Stromal cell of bone marrow (primary cell): ENCODE data around the gene CAB39L.
"Not testable (repeated sequence)": the region's sequence is repeated elsewhere in the genome, so short reads cannot be mapped to it uniquely, and the experiment has no call there.

ENCODE experiments used
- DNase-seq: peaks from one replicate; pipeline ENCODE4 v3.0.0-alpha.2; 2012; ENCODE audit warnings: low read depth

CAB39L gene

GRCh38 chr13:49310251-49310650 lies 133.6 kb downstream of the CAB39L start:
- no peak for DNase-seq

- DNase-seq = no peak
Measured at GRCh38 chr13:49308921-49309408, 134.9 kb downstream of the CAB39L start.

DNA sequence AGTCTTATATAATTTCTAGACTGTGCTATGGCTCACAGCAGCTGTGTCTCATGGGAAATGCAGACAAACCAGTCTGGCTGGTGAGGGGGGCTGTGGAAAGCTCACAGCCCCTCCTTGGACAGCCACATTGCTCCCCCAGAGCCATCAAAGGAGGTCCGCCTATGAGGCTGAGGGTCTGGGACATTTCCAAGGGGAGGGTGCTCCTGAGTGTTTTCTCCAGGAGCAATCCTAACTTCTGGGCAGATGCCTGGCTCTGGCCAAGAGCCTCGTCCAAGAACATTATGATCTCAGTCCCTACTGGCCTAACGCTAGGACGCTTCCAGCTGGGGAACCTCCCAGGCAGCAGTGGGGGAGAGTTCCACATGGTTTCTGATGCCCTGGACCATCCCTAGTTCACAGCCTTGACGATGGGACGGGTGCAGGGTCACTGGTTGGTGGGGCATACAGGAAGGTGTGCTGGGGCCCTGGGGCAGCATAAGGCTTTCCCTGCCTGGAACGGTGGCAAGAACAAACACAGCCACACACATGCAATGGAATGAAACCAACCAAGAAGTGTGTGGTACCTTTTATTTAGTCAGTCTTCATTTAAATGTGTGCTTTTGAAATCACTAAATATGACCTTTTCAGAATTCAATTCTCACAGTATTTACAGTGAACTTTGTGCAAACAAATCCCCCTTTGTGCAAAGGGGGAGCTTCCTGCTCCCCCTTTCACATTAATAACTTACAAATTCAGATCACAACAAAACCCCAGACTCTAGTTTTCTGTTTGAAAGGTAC lies 135.6 kb downstream of the CAB39L start:
- DNase-seq = peak; percentile 75

DNA sequence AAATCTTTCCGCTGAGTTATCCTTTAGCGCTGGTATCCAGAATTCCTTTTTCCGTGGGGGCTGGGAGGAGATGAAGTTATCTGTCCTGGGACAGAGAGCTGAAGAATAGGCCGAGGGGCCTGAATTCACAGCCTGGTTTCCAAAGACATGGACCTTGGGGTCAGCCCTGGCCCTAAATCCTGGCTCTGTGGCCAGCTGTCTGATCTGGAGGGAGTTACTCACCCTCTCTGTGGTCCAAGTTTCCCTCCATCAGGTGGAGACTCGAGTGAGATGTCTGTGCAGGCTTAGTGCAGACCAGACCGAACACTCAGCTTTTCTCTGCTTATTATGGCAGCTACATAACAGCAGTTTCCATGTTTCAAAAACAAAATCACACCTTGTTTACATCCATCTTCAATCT lies 136.5 kb downstream of the CAB39L start:
- DNase-seq = no peak

DNA sequence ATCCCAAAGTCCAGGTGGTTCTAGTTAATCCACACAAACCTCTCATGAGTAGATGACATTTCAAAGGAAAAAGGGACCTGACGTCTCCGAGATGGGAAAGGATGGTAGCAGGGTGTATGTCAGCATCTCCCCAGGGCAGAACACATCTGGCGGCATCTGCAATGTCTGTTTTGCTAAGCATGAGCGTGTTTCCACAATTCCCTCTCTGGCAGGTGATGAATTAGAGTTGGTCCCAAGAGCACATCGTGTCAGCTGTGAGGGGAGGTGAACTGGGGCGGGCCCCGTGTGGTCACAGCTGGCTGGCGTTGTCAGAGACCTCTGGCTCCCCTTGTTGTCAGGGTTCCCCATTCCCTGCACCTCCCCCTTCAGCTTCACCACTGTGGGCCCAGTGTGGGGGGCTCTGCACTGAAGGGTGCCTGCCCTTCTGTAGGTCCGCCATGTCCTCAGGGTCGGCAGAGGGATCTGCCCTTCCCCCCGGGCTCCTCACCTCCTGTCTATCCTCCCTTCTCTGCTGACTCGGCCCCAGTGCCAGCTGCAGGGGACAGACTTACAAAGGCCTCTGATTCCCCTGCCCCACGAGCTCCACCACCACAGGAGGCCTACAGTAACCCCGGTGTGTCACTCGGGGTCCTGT lies 138.0 kb downstream of the CAB39L start:
- DNase-seq = no peak

- no peak for DNase-seq
Measured at GRCh38 chr13:49304763-49305700, 138.8 kb downstream of the CAB39L start.

DNA sequence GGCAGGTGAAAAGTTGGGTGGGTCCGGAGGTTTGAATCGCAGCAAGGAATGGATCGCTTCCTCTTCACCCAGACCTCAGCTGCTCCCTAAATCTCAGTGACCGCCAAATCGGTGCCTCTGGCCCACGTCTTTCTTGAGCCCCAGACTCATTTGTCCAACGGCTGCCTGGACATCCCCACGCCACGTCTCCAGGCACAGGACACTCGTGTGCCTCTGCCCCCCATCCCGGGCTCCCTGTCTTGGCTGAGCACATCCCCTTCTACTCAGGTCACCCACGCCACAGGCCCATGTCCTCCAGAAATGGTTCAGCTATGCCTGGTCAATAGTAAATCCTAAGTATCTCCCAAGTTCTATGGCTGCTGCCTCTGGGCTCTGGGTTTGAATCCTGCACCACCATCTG lies 139.5 kb downstream of the CAB39L start:
- DNase-seq = no peak

- no peak for DNase-seq
Measured at GRCh38 chr13:49303533-49304252, 140.2 kb downstream of the CAB39L start.

DNA sequence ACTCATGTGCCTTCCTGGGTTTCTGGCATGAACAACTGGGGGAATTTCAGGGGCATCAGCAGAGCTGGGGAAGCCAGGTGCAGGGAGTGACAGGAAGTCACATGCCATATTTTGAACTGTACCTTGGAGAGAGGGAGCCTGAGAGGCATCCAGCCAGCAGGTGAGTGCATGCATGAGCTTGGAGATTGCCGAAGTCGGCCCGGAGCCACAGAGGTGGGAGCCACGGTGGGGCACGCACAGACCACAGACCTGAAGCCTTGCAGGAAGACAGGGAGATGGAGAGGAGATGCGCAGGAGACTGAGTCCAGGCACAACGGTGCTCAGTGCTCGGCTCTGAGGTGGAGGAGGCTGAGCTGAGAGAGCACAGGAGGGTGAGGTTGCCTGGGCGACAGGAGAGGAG lies 141.0 kb downstream of the CAB39L start:
- DNase-seq = no peak

- no peak for DNase-seq
Measured at GRCh38 chr13:49302222-49302621, 141.6 kb downstream of the CAB39L start.

- DNase-seq = no peak
Measured at GRCh38 chr13:49300739-49301589, 142.9 kb downstream of the CAB39L start.

DNA sequence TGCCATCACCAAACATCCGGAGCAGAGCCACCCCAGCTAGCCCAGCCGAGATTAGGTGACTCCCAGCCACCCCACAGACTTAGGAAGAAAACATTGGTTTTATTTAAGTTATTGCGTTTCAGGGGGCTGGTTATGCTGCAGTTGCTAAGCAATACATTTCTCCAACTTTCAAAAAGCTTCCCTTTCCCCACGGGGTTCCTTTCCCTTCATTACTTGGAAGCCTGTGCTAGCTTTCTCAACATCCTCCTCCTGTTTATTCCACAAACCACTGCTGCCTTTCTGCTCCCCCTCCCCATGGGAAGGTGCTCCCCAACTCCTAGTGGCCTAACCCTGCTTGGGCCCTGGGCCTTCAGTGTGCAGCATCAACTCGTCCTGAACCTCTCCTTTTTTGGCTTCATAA lies 143.6 kb downstream of the CAB39L start:
- no peak for DNase-seq

DNA sequence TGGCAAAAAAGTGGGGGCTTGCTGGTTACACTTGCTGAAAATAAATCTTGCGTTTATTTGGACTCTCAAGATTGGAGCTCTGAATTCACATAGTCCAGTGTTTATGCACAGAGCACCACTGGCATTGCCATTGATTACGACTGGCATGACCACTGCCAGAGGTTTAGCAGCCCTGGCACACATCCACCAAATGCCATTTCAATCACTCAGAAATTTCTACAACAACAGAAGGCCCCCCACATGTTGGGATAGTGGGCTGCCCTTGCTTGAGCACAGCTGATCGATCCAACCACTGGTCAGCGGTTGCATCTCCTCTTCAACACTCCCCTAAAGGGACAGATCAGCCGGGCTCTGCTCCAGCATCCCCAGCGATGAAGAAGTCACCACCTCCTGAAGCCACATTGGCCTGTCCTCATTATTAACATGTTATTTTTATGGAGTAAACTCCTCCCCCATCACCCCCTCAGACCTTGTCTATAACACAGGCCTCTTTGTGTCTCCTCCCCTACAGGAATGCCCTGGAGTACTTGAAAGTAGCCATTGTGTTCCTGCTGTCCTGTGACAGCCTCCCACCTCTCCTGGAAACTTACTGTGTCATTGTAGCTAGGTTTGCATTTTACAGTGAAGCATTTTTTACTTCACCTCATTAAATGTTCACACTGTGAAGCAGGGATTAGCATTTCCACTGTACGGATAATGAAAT lies 144.8 kb downstream of the CAB39L start:
- DNase-seq = no peak

DNA sequence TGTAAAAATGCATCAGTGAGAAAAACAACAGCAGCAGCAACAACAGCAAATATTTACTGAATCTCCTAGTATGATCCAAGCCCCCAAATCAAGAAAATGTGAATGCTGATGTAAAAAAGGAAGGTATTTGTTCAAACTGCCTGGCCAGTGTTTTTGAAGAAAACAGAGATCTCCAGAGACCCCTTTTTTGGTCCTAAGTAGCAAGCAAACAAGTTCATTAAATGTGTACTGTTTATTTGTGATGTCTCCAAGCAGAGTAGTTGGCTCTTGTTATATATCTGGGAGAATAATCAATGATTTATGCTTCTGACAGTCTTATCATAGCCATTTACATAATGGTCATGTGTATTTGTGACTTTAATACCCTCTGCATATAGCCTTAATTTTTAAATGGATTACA lies 145.4 kb downstream of the CAB39L start:
- DNase-seq = no peak

- DNase-seq = no peak
Measured at GRCh38 chr13:49297338-49297737, 146.5 kb downstream of the CAB39L start.

DNA sequence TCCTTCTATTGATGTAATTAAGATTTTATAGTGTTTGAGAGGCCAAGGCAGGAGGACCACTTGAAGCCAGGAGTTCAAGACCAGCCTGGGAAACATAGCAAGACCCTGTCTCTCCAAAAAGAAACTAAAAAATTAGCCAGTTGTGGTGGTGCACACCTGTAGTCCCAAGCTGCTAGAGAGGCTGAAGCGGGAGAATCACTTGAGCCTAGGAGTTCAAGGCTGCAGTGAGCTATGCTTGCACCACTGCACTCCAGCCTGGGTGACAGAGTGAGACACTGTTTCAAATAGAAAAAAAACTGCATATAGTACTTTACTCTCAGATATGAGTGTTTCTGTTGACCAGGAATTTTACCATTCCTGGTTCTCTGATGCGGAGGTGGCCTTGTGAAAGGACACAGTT lies 147.2 kb downstream of the CAB39L start:
- DNase-seq = no peak

DNA sequence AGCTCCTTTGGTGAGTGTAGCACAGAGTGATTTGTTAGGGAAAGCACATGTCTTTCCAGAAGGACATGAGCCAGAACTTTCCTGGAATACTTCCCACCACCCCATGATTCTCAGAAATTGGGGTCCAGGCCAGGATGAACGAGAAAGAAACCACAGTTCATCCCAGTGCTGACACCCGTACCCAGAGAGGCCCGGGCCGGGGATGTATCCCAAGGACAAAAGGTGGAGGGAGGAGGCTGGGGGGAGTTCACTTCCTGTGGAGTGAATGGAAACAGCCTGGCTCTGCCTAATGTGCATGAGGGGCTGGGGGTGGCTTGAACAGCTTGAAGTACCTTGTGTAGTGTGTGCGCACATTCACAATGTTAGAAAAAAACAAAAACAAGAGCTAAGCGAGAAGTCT lies 148.6 kb downstream of the CAB39L start:
- no peak for DNase-seq

DNA sequence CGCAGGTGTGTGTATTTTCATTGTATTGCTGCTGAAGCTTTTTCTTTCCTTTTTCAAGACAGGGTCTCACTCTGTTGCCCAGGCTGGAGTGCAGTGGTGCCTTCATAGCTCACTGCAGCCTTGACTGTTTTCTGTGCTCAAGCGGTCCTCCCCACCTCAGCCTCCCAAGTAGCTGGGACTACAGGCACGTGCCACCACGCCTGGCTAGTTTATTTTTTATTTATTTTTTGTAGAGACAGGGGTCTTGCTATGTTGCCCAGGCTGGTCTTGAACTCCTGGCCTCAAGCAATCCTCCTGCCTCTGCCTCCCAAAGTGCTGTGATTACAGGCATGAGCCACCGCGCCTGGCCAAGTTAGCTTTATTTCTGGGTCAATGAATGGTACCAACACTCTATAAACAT lies 149.1 kb downstream of the CAB39L start:
- DNase-seq = not testable (repeated sequence)

DNA sequence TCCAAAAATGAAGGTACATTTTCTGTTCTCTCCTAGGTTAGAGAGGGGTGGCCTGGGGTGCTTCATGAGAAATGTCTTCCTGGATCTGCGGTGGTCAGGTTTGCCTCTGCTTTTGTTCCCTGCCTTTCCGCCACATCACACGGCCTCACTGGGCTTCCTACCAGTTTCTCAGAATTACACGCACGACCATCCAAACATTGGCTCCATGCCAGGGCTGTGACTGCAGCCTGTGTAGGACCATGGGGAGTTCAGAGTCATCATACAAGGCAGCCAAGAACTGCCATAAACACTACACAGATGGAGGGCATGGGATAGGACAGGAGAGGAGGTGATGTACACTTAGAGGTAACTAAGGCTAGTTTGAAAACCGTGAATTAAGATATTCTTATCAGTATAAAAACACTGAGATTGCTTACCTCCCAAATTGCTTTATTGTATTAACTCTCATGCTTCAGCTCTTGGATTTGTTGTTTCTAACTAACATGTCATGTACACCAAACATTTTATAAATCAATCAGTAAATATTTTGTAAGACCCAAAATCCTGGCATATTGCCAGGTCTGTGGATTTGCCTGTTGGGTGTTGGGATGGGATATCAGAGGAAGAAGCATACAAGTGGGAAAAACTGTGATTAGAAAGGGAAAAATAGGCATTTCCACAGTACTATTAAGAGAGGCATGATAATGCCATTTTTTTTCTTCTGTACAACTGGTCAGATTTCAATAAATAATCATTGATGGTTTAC lies 150.9 kb downstream of the CAB39L start:
- peak; percentile 64 for DNase-seq

GRCh38 chr13:49288458-49288857 lies 155.4 kb downstream of the CAB39L start:
- DNase-seq = no peak
